ENCODE data around the gene STPG2.

GRCh38 chr4:97691111-97691605, 452.1 kb downstream of the STPG2 start:
- no peak for TF ChIP-seq EZH2phosphoT487 (IDR thresholded peaks at IDR 0.05; ENCODE audit: low read length)
- no peak for TF ChIP-seq CTCF (IDR thresholded peaks at IDR 0.05; ENCODE audit: low read length)
- TF ChIP-seq EZH2 (optimal IDR thresholded peaks at IDR 0.05; ENCODE audit: low read depth, low read length), result no peak
